ENCODE data around the gene SMAD3. TPM values are rescaled to one million over a fixed set of nuclear protein-coding genes. Genes with fewer than 3 reads are reported as not detected.

SMAD3 gene
- total RNA-seq, 2 donors from 2014 or later = 33.3 to 60.7 TPM

- no peak for ATAC-seq
- intact Hi-C loops (cut with DNase I, micrococcal nuclease) = no loop called here
- DNase-seq = no peak
Measured at GRCh38 chr15:67194171-67195114, 129.0 kb downstream of the SMAD3 start.

DNA sequence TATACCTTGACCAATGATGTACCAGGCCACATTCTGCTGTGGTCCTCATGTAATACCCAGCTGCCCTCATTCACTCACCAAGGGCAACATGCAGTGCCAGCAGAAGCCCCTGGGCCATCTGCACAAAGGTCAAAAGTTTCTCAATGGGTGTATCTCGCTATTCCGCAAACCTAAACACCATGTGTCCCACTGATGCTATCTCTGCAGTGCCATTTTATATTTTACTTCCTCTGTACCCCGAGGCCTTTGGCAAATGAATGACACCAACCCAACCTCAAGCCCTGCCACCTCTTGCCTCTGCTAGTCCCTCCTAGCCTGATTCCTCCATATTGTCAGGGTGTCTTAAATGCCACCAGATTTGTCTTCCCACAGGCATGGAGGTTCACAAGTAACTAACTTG lies 129.9 kb downstream of the SMAD3 start:
- intact Hi-C loops (cut with DNase I, micrococcal nuclease) = no loop called here
- no peak for DNase-seq
- ATAC-seq = no peak

DNA sequence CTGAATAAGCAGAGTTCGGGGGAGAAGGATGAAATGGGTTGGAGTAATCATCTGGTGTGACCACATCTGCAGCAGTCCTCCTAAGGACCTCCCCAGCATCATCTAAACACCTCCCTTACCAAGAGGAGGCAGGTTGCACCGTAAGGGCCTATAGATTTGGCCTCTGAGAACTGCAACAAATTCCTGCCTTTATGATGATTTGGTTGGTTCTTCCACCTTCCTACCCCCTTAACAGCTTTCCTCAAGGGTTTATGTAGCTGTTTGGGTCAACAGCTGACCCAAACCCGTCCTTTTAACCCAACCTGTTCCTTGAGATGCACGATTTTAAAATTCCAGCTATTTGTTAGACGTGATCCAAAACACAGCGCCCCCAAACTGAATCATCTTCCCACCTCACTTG lies 130.8 kb downstream of the SMAD3 start:
- DNase-seq (no peak), ATAC-seq (no peak)
- intact Hi-C loops (cut with DNase I, micrococcal nuclease) = no loop called here

GRCh38 chr15:67196672-67197363 lies 131.4 kb downstream of the SMAD3 start:
- ATAC-seq (peak; percentile 78), DNase-seq (no peak)
- intact Hi-C loops (cut with DNase I, micrococcal nuclease) = no loop called here

DNA sequence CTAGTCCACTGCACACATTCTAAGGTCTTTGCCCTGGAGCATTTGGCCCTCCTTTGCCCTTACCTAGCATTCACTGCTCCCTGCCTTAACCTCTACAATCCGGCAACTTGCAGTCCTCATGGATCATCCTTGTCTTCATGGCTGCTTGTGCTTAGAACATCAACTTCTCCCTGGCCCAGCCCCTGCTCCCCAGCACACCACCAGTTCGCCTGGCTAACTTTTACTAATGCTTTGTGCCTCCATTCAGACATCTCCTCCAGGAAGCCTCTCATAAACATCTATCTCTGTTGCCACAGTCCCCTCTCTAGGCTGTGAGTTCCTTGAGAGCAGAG lies 131.9 kb downstream of the SMAD3 start:
- DNase-seq (no peak), ATAC-seq (no peak)
- intact Hi-C loops (cut with DNase I, micrococcal nuclease) = no loop called here

GRCh38 chr15:67198157-67198754 lies 132.9 kb downstream of the SMAD3 start:
- no peak for ATAC-seq
- intact Hi-C loops (cut with DNase I, micrococcal nuclease) = no loop called here
- no peak for DNase-seq

DNA sequence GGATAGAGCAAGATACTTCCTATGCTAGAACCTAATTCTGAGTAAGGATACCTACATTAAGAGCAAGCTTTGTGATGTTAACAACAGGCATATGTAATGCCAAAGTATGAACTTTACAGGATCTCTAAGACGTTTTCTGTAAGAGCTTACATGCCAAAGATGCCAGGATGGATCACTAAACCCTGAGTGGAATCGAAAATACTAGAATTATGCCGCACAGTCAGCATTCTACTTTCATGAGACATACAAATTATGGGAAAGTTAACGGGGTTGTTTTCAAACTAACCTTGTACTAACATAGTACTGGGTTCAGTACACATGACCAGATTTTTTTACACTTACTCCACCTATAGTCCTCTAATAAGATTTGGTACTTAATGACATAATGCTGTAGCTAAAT lies 134.0 kb downstream of the SMAD3 start:
- intact Hi-C loops (cut with DNase I, micrococcal nuclease) = no loop called here
- DNase-seq (no peak), ATAC-seq (no peak)

DNA sequence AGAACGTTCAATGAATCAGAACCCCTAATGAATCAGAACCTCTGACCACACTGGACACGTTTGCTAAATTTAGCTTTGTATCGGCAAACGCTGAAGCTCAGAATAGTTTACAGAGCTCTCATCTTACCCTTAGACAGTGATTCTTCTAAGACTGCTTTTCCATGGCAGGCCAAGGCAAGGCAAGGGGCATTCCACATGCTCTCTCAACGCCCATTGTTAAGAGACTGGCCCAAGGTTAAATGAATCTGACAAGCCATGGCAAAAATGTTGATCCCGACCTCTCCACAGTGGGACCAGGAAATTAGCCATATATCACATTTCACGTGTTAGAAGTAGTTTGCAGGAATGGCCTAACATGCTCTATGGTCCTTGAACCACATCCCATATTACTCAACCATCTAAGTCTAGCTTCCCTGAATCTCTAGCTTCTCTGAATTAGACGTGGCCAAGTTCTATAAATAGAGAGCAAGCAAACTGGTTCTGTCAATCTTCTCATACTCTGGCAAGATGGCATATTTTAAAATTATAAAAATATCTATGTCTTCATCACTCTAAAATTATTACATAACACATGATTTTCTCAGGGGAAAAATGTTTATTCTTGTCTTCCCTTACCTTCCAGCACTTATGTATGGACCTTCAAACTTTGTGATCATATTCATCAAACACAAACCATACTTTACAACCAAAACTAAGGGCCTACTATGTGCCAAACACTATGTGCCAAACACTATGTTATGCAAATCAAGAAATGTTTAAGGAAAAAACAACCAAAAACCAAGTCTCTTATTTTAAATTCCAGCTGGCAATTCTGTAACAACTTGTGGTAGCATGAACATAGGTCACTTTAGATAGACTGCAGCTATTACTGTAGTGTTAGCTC lies 134.7 kb downstream of the SMAD3 start:
- DNase-seq (no peak), ATAC-seq (no peak)
- intact Hi-C loops (cut with DNase I, micrococcal nuclease) = no loop called here

DNA sequence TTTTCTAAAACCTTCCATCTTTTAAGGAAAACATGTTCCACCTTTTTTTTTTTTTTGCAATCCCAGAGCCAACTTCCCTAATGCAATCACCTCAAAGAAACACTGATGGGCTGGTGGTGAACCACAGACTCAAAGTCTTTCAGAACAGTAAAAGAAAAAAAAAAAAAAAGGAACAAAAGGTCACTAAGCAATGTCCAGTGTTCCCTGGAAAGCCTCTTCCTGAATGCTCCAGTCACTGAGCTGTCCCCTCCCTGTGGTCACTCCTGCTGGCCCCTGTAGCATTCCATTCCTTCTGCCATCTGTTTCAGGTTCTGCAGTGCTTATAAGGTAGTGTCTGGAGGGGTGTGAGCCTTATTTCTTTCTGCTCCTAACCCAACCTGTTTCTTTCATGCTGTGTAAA lies 135.7 kb downstream of the SMAD3 start:
- intact Hi-C loops (cut with DNase I, micrococcal nuclease) = no loop called here
- ATAC-seq (no peak), DNase-seq (no peak)

DNA sequence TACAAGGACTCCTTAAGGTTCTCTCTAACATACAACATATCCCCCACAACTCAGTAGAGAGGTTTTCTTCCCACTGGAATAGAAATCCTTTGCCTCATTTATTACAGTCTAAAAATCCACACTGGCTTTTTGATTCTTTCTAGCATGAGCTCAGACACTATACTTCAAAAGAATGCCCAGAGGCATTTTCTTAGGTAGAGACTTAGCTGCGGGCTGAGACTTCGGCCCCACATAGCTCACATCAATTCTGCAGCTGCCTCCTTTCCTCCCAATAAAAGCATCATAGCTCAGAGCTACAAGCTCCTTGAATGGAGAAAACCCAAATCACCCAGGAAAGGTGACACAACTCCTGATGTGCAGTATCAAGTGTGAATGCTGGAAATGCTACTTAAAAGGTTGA lies 136.7 kb downstream of the SMAD3 start:
- ATAC-seq = no peak
- intact Hi-C loops (cut with DNase I, micrococcal nuclease) = no loop called here
- no peak for DNase-seq

DNA sequence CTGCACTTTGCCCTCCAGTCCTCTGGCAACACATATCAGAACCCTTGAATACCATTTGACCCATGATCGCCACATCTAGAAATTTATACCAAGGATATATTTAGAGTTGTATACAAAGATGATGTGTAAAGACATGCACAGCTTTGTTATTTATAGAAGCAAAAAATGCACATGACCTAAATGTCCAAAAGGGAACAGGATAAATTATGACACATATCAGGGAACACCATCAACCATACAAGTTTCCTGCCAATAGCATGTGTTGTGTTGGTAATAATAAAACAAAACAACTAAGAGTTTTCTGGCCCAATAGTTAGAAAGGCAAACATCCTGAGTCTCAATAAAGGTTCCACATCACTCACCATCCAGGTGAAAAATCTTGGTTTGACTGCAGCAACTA lies 137.6 kb downstream of the SMAD3 start:
- no peak for ATAC-seq
- intact Hi-C loops (cut with DNase I, micrococcal nuclease) = no loop called here
- no peak for DNase-seq

DNA sequence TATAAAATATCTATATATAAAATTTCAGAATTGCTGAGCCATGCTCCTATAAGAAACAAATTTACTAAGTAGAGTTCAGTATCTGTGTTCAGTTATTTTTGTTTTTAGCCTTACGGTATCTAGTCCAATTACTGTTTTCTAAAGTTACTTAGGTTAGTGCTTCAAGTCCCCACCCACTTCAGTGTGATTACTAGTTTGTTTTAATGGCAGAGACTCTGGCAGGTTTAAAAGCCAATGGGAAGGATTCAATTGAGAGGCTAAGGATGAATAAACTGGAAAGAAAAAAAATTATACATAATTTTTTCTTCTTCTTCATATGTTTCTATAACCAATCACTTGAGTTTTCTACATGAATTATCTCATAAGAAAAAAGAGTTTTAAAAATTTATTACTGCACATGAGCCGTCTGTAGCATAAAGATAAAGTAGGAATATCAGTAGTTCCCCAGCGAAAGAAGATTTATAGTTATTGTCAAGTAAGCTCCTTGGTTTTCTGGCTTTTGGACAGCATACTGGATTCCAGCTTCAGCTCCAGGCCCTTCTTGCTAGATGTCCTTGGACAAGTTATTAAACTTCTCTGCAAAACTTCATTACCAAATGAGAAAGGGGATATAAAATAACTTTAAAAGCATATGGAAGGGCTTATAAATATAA lies 142.3 kb downstream of the SMAD3 start:
- no peak for ATAC-seq
- intact Hi-C loops (cut with DNase I, micrococcal nuclease) = no loop called here
- no peak for DNase-seq

- intact Hi-C loops (cut with DNase I, micrococcal nuclease) = no loop called here
- no peak for DNase-seq
- ATAC-seq = no peak
Measured at GRCh38 chr15:67208396-67208795, 143.0 kb downstream of the SMAD3 start.

DNA sequence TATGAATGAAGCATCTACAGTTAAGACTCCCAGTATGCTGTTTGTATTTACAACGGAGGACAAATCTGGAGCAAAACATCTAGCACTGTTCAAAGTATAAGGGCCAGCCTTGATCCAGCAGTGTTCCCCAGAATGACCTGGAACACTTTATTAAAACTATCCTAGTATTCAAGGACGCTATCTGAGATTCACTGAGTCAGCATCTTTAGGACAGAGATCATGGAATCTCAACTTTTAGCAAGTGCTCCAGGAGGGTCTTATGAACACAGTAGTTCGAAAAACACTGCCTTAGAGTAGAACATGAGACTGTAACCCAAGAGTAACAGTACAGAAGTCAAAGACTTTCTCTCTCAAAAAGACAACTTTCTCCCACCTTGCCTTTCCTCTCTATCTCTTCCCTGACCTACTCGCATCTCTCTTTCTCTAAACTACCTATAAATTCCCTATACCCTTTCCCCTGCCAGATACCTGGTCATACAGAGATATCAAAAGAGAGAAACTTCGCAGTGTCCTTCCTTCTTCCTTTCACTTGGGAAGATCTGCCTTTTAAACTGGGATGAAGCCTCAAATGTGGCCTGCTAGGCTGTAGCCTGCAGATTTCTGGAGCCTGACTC lies 145.3 kb downstream of the SMAD3 start:
- ATAC-seq (no peak), DNase-seq (no peak)
- intact Hi-C loops (cut with DNase I, micrococcal nuclease) = no loop called here

DNA sequence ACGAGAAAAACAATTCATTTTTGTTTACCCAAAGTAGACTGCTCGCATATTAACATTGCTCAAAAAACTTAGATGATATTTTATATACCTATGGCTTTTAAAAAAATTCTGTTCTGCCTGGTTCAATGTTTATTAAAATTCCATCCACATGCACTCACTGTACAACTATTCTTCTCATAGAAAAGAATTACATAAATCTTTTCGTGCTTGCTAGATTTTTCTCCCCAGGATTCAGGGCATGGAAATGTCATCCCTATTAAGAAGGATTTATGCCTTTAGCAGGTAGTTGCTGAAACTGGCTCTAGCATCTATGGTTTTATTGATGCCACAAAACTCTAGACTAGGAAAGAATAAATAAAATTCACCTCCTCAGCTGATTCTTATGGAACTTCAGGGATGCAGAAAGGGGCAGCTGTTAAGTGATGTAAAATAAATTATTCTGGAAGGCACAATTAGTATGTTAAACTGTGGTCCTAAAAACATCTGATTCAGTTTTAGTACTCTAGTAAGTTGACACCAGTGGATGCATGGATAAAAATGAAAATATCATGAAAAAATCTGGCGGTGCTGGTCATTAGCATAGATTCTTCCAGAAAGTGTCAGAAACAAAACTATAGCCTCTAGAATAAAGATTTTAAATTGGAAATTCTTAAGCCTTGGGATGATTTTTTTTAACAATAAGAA lies 147.4 kb downstream of the SMAD3 start:
- DNase-seq (no peak), ATAC-seq (no peak)
- intact Hi-C loops (cut with DNase I, micrococcal nuclease) = no loop called here

DNA sequence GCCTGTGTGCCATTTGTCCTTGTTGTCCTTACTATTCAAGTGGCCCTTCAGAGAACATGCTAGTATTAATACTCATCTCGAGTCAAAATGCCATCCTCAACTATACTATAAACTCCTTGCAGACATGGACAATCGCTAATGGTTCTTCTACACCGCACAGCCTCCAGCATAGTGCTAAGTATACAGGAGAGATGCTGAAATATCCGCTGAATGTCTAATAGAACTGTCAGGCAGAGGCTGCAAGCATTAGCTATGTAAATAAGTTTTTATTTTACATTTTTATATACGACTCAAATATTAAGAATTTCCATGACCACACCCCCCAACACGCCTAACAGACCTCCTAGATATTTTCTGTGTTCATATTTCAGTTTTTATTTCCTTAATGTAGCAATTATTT lies 149.7 kb downstream of the SMAD3 start:
- intact Hi-C loops (cut with DNase I, micrococcal nuclease) = no loop called here
- DNase-seq = no peak

DNA sequence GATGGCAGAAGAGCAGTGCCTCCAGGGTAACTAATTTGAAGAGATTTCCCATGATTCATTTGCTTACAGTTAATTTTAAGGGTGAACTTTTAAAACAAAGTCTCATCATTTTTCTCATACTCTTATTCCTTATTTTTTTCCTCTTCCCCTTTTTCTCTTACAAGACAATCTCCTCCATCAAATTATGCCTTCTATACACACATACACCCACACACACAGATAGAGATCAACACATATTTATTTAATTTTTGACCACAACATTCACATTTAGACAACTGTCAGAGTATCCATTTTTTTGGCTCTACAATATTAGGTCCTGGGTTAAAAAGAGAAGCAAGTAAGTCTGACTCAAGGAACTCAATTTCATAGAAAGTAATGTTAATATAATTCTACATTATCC lies 151.5 kb downstream of the SMAD3 start:
- DNase-seq (no peak), ATAC-seq (no peak)
- intact Hi-C loops (cut with DNase I, micrococcal nuclease) = no loop called here

More for the DNA sequence above, 149.7 kb downstream of the SMAD3 start:
- no peak for ATAC-seq

DNA sequence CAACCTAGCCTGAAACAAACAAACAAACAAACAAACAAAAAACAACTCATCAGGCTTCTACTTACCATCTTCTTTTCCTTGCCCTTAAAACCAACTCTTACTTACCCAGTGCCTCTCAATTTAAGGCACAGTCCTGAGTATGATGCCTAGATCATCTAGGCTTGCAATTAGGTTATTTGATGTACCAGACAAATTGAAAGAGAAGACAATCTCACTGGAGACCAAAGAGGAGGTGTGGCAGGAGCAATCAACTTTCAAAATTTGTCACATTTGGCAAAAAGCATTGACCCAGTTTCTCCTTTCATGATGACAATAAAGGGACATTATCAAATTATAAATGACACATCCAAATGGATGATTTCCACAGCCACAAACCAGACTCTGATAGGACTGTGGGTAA lies 153.0 kb downstream of the SMAD3 start:
- intact Hi-C loops (cut with DNase I, micrococcal nuclease) = no loop called here
- DNase-seq = no peak
- ATAC-seq = no peak
